ENCODE measurements around the gene HMCES. TPM values are rescaled to one million over a fixed set of nuclear protein-coding genes. Genes with fewer than 3 reads are reported as not detected.

HMCES gene
- total and polyA plus RNA-seq, 2 of the 13 experiments (the other 11 are each of a cell fraction or from before 2014, with no cell fraction given), result 16.1 to 37.5 TPM

- no peak for TF ChIP-seq ZKSCAN8 (CRISPR knock-in tag; IDR thresholded peaks at IDR 0.05; ENCODE audit: borderline replicate concordance)
- no peak for TF ChIP-seq NFIC (IDR thresholded peaks at IDR 0.05; ENCODE audit: low read length)
- TF ChIP-seq, protein P1, sequence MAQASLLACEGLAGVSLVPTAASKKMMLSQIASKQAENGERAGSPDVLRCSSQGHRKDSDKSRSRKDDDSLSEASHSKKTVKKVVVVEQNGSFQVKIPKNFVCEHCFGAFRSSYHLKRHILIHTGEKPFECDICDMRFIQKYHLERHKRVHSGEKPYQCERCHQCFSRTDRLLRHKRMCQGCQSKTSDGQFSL (CRISPR knock-in tag; IDR thresholded peaks at IDR 0.05), result no peak
- TF ChIP-seq TEAD3 (CRISPR knock-in tag; optimal IDR thresholded peaks at IDR 0.05; ENCODE audit: borderline replicate concordance), result no peak
- TF ChIP-seq THAP11 (CRISPR knock-in tag; IDR thresholded peaks at IDR 0.05), result peak; percentile 39; the same call in 1 of the 2 replicates
- no peak for TF ChIP-seq ATAD3A (CRISPR knock-in tag; IDR thresholded peaks at IDR 0.05)
- TF ChIP-seq REST (IDR thresholded peaks at IDR 0.05; ENCODE audit: borderline replicate concordance in 1 of 2, low read depth in 1 of 2, low read length in 2 of 2), result no peak
- 0 out of 2 replicates have a peak, but pooled peaks have one; percentile 11 for TF ChIP-seq SOX5 (CRISPR knock-in tag; IDR thresholded peaks at IDR 0.05; ENCODE audit: borderline replicate concordance)
- peak; percentile 9; the same call in 1 of the 2 replicates for TF ChIP-seq ZNF263 (CRISPR knock-in tag; IDR thresholded peaks at IDR 0.05)
- TF ChIP-seq ATF7 (IDR thresholded peaks at IDR 0.05), result no peak
- TF ChIP-seq ATF7 (CRISPR knock-in tag; IDR thresholded peaks at IDR 0.05), result no peak
- TF ChIP-seq, protein P2, sequence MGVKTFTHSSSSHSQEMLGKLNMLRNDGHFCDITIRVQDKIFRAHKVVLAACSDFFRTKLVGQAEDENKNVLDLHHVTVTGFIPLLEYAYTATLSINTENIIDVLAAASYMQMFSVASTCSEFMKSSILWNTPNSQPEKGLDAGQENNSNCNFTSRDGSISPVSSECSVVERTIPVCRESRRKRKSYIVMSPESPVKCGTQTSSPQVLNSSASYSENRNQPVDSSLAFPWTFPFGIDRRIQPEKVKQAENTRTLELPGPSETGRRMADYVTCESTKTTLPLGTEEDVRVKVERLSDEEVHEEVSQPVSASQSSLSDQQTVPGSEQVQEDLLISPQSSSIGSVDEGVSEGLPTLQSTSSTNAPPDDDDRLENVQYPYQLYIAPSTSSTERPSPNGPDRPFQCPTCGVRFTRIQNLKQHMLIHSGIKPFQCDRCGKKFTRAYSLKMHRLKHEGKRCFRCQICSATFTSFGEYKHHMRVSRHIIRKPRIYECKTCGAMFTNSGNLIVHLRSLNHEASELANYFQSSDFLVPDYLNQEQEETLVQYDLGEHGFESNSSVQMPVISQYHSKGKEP (CRISPR knock-in tag; IDR thresholded peaks at IDR 0.05), result no peak
- TF ChIP-seq ZNF768 (CRISPR knock-in tag; IDR thresholded peaks at IDR 0.05), result no peak
- TF ChIP-seq ARNT (IDR thresholded peaks at IDR 0.05), result no peak
- no peak for TF ChIP-seq NCOA5 (CRISPR knock-in tag; IDR thresholded peaks at IDR 0.05)
- TF ChIP-seq ZNF670 (CRISPR knock-in tag; IDR thresholded peaks at IDR 0.05; ENCODE audit: borderline replicate concordance), result no peak
- TF ChIP-seq KLF15 (CRISPR knock-in tag; IDR thresholded peaks at IDR 0.05; ENCODE audit: borderline replicate concordance), result no peak
- no peak for TF ChIP-seq U2AF2 (IDR thresholded peaks at IDR 0.05; ENCODE audit: low read depth, low read length)
- 0 out of 2 replicates have a peak, but pooled peaks have one; percentile 15 for TF ChIP-seq DMAP1 (CRISPR knock-in tag; IDR thresholded peaks at IDR 0.05)
- TF ChIP-seq NKX3-1 (CRISPR knock-in tag; IDR thresholded peaks at IDR 0.05), result no peak
- TF ChIP-seq, protein P3, sequence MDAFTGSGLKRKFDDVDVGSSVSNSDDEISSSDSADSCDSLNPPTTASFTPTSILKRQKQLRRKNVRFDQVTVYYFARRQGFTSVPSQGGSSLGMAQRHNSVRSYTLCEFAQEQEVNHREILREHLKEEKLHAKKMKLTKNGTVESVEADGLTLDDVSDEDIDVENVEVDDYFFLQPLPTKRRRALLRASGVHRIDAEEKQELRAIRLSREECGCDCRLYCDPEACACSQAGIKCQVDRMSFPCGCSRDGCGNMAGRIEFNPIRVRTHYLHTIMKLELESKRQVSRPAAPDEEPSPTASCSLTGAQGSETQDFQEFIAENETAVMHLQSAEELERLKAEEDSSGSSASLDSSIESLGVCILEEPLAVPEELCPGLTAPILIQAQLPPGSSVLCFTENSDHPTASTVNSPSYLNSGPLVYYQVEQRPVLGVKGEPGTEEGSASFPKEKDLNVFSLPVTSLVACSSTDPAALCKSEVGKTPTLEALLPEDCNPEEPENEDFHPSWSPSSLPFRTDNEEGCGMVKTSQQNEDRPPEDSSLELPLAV (CRISPR knock-in tag; conservative IDR thresholded peaks at IDR 0.05; ENCODE audit: low read depth), result no peak
- TF ChIP-seq PHF20 (CRISPR knock-in tag; IDR thresholded peaks at IDR 0.05), result no peak
- no peak for TF ChIP-seq ZNF83 (CRISPR knock-in tag; IDR thresholded peaks at IDR 0.05; ENCODE audit: borderline replicate concordance)
- TF ChIP-seq, protein P4, sequence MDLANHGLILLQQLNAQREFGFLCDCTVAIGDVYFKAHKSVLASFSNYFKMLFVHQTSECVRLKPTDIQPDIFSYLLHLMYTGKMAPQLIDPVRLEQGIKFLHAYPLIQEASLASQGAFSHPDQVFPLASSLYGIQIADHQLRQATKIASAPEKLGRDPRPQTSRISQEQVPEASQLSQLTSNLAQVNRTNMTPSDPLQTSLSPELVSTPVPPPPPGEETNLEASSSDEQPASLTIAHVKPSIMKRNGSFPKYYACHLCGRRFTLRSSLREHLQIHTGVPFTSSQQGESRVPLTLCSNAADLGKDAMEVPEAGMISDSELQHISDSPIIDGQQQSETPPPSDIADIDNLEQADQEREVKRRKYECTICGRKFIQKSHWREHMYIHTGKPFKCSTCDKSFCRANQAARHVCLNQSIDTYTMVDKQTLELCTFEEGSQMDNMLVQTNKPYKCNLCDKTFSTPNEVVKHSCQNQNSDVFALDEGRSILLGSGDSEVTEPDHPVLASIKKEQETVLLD (CRISPR knock-in tag; IDR thresholded peaks at IDR 0.05; ENCODE audit: low read depth), result no peak
These were observed 49.6 kb upstream of the HMCES start (continued) for GRCh38 chr3:129228891-129229585.
